GM19463 (cell line): Measurements from ENCODE around the gene UCP2.
A peak's percentile ranks its signal among the peaks of the same experiment; 100 is the strongest.
"Not testable (repeated sequence)": the region's sequence is repeated elsewhere in the genome, so short reads cannot be mapped to it uniquely, and the experiment has no call there.

Experiments used
- ATAC-seq: cut with Tn5 transposase; IDR thresholded peaks from one replicate; pipeline ENCODE4 v1.9.1; 2021; ENCODE audit warnings: mild to moderate bottlenecking, moderate library complexity; ENCODE audit not compliant: unreplicated experiment

Gene UCP2

GRCh38 chr11:73996161-73996747, 13.6 kb upstream of the UCP2 start:
- ATAC-seq = no peak

GRCh38 chr11:73995731-73996130, 13.1 kb upstream of the UCP2 start:
- no peak for ATAC-seq

DNA sequence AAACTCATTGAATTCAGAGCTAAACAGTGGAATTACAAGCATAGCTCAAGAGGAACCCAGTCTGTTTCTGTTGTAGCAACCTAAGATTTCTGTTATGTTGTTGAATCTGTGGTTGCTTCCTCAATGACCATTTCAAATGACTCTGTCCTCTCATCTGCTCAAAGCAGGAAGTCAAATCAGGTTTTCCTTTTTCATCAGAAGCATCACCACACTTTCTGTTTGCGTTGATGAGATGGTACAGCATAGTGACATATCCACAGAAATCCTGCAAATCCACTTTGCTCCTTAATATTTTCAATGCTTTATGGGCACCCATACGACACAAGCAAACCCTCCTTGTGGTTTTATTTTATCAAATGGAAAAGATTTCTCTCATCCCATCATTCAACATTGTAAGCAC, 12.6 kb upstream of the UCP2 start:
- ATAC-seq = no peak

- peak; percentile 57 for ATAC-seq
Observed at GRCh38 chr11:73991471-73992006, 8.9 kb upstream of the UCP2 start.

DNA sequence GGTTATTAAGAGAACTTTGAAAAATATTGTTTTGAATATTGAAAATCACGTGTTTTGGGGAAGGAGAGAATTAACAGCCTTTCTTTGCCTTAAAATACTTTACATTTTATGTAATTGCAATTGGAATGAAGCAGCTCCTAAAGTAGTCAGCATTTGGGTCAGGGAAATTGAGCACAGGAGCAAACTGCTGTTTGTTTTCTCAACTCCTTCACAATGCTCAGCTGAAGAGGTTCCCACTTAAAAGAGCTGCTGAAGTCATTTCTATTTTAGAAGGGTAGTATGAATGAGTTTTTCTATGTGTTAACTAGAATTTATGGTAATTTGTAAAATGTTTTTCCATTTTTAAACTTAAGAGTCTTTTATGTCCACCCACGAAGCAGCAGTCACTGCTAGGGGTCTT, 8.1 kb upstream of the UCP2 start:
- ATAC-seq = no peak

GRCh38 chr11:73989156-73989555, 6.5 kb upstream of the UCP2 start:
- no peak for ATAC-seq

- no peak for ATAC-seq
Observed at GRCh38 chr11:73988227-73988626, 5.6 kb upstream of the UCP2 start.

DNA sequence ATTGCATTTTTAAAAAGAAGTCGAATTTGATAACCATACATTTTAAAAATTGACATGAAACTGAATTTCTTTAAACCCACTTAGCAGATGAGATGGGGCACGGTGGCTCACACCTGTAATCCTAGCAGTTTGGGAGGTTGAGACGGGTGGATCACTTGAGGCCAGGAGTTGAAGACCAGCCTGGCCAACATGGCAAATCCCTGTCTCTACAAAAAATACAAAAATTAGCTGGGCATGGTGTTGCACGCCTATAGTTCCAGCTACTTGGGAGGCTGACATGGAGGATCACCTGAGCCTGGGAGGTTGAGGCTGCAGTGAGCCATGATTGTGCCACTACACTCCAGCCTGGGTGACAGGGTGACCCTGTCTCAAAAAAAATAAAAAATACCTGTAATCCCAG, 3.0 kb upstream of the UCP2 start:
- ATAC-seq = not testable (repeated sequence)

GRCh38 chr11:73983741-73984538, 1.3 kb upstream of the UCP2 start:
- ATAC-seq = no peak

DNA sequence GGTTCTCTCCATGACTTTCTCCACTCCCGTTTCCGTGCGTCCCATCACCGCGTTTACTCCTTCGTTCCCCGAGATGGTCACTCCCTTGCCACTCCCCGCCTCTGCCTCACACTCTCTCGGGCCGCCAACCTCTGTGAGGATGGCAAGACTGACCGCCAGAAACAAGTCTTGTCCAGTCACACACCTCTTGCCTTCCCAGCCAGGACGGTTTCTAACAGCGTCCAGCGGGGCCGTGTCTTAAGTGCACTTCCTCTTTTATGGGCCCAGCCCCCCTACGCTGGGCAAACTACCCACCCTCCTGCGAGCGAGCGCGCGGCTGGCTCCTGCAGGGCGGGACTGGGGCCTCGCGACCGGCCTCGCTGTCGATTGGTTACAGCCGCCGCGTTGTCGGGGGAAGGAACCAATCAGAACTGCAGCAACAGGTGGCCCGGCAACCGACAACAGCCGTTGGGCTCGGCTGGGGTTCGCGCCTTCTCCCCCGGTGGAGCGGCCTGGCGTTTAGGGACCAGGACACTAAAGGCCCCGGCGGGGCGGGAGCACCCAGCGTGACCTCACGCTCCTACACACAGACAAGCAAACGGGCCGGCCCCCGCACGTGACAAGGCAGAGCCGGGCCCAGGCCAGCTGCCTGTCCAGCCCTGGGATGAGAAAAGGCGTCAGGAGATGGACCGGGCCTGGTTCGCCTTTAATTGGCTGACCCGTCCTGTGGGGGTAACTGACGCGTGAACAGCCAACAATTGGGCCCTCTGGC, 522 bp upstream of the UCP2 start:
- ATAC-seq = peak; percentile 69

DNA sequence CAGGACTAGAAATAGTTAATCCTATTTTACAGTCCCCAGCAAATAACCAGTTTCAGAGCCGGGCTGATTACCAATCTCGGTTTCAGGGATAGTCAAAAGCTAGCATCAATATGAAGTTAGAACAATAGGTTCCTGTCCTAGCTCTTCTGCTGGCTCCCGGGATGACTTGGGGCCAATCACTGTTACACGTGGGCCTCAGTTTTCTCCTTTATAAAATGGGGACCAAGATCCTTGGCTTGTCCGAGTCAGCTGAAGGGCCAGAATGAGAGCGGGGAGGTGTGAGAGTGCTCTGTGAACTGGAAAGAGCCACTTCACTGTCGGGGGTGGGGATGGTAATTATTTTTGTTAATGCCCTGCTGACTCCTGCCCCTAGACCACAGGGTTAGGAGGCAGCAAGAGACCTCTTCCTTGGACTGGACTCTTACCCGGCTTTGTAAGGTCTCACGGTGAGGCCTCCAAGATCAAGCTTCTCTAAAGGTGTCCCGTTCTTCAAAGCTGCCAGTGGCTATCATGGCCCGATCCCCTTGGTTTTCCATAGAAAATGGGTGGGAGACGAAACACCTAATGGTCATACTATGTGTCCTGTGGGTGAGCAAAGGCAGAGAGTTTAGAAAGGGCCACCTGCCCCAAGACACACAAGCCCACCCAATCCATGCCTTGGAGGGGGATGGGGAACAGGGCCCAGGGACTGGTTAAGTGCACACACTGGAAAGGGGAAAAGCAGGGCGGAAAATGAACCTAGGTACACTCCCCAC, 1.4 kb downstream of the UCP2 start:
- no peak for ATAC-seq

GRCh38 chr11:73980001-73980961, 2.4 kb downstream of the UCP2 start:
- ATAC-seq = peak; percentile 45

DNA sequence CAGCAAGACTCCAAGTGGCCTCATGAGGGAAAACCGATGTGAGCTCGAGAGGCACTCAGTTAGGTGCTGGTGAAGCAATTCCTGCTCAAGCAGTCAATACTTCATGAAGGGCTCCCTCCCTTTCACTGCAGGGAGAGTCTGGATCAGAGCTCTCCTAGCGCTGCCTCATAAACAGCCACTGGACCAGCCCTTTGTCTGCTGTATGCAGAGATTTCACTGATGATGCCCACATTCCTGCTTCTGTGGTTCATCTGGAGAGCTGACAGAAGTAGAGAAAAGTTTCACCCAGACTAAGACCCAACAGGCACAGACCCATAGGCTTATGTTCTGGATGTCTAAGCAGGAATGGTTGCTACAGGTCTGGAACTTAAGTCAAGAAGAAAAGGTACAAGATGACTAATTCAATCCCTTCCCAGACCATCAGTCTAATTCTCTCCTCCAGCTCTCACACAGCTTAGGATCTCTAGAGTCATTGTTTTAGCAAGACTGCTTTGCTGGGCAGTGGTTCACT, 4.0 kb downstream of the UCP2 start:
- no peak for ATAC-seq

DNA sequence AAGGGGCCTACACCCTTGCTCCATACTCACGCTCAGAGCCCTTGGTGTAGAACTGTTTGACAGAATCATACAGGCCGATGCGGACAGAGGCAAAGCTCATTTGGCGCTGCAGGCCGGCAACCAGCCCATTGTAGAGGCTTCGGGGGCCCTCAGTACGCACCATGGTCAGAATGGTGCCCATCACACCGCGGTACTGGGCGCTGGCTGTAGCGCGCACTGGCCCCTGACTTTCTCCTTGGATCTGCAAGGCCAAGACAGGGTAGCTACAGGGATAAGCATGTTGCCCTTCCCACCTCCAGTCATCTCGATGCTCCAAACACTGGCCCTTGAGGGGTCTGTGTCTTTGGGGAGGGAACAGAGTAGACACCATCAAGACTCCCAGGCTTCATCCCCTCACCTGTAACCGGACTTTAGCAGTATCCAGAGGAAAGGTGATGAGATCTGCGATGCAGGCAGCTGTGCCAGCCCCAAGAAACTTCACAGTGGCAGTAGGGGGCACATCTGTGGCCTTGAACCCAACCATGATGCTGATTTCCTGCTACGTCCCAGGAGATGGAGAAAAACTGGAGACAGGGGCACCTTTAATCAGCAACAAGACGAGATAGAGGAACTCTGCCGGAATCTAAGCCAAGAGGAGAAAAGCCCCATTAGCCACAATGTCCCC, 4.7 kb downstream of the UCP2 start:
- ATAC-seq = no peak

- ATAC-seq = no peak
Observed at GRCh38 chr11:73976451-73977151, 6.0 kb downstream of the UCP2 start.

GRCh38 chr11:73975479-73975757, 7.2 kb downstream of the UCP2 start:
- no peak for ATAC-seq

DNA sequence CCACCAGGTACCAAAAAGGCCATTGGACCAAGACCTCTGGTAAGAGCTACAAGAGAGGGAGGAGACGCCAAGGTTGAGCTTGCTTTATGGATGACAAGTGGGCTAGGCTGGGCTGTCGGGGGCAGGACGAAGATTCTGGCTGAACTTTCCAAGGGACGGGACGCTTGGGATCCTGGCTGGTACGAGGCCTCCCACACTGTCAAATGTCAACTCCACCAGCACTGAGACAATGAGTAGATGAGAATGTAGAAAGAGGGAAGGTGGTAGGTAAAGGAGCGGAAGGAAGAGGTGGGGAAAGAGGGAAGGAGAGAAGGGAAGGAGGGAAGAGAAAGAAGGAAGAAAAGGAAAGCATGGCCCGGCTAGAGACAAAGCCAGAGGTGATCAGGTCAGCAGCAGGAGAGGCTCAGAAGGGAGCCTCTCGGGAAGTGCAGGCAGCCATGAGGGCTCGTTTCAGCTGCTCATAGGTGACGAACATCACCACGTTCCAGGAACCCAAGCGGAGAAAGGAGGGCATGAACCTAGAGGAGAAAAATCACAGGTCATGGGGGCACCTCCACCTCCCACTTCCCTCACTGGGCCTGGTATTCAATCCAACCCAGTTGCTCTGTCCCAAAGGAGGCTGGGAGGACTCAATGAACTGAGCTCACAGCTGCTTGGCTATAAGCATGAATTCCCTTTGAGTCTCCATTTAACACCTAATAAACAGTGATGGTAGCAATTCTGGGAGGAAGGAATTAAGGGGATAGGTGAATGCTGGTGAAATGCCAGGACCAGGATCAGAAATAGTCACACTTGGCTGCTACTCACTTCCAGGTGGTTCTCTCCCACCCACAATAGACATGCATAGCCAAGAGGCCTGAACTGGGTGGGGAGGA, 7.8 kb downstream of the UCP2 start:
- ATAC-seq = no peak
